H1 (cell line): Measurements from ENCODE around the gene RPL31. TPM values are rescaled to one million over a fixed set of nuclear protein-coding genes. Genes with fewer than 3 reads are reported as not detected.

Source experiments
- CTCF ChIA-PET: fragments of 300-600 bp; sonication (Branson Sonifier 250); formaldehyde crosslinking; loops from one replicate; lab custom pipeline; 2021; ENCODE audit not compliant: partially characterized antibody; lab: Charles Lee
- POLR2A ChIA-PET: fragments of 300-600 bp; sonication (Branson Sonifier 250); formaldehyde crosslinking; loops from one replicate; lab custom pipeline; 2021; ENCODE audit warnings: inconsistent platforms; ENCODE audit not compliant: partially characterized antibody; lab: Charles Lee
- DNase-seq, 2 experiments: peaks; one replicate each; pipeline versions ENCODE4 v3.0.0 to v3.0.0-alpha.2; 2010 to 2022; ENCODE audit warnings: low spot score in 2 of 2, low read depth in 1 of 2, mixed read lengths in 1 of 2
- FAIRE-seq: peaks from 2 replicates; lab custom pipeline; 2011; peaks lifted over from hg19 to GRCh38; lab: Jason Lieb, UNC
- H2AFZ ChIP-seq: 2 replicates; pipeline ENCODE4 v1.8.1; 2012; ENCODE audit warnings: low read length, inconsistent platforms
- H2AK5ac ChIP-seq: 2 replicates; pipeline ENCODE4 v1.6.1; 2013; ENCODE audit warnings: low read depth, low read length
- H2BK120ac ChIP-seq: replicated peaks from 2 replicates; pipeline ENCODE3; 2013; ENCODE audit warnings: low read depth, low read length, inconsistent platforms
- H2BK12ac ChIP-seq: 2 replicates; pipeline ENCODE4 v1.6.1; 2013; ENCODE audit warnings: low read depth, low read length
- H2BK15ac ChIP-seq: 2 replicates; pipeline ENCODE4 v1.6.1; 2013; ENCODE audit warnings: low read length
- H2BK20ac ChIP-seq: 2 replicates; pipeline ENCODE4 v1.6.1; 2013; ENCODE audit warnings: low read length
- H2BK5ac ChIP-seq: 2 replicates; pipeline ENCODE4 v1.6.1; 2013; ENCODE audit warnings: low read depth, low read length
- H3K14ac ChIP-seq: 2 replicates; pipeline ENCODE4 v1.6.1; 2013; ENCODE audit warnings: inconsistent platforms; ENCODE audit not compliant: insufficient read length
- H3K18ac ChIP-seq: 2 replicates; pipeline ENCODE4 v1.6.1; 2013; ENCODE audit warnings: low read length; ENCODE audit errors: extremely low read depth
- H3K23ac ChIP-seq: 2 replicates; pipeline ENCODE4 v1.6.1; 2013; ENCODE audit warnings: inconsistent platforms; ENCODE audit not compliant: insufficient read length
- H3K23me2 ChIP-seq: 2 replicates; pipeline ENCODE4 v1.6.1; 2013; ENCODE audit warnings: low read depth, low read length
- H3K27ac ChIP-seq: 2 replicates; pipeline ENCODE4 v1.6.1; 2011; ENCODE audit warnings: low read depth, low read length, inconsistent platforms
- H3K27me3 ChIP-seq, 4 experiments: replicated peaks in 1 of 4; 1 replicate in 1 of 4; 2 replicates in 3 of 4; pipeline versions ENCODE4 v1.6.1 to v1.8.1; 2011 to 2013; ENCODE audit warnings: low read length in 3 of 4, mild to moderate bottlenecking in 3 of 4, inconsistent platforms in 2 of 4, mixed read lengths in 2 of 4, moderate library complexity in 1 of 4; ENCODE audit not compliant: control insufficient read depth in 3 of 4, insufficient read depth in 3 of 4; ENCODE audit errors: extremely low read depth in 1 of 4
- H3K36me3 ChIP-seq, 4 experiments: 2 replicates each; pipeline versions ENCODE4 v1.6.1 to v1.8.1; 2011 to 2013; ENCODE audit warnings: mild to moderate bottlenecking in 4 of 4, low read length in 3 of 4, moderate library complexity in 2 of 4, control low read depth in 1 of 4, inconsistent platforms in 1 of 4; ENCODE audit not compliant: insufficient read depth in 4 of 4, control insufficient read depth in 2 of 4
- H3K4ac ChIP-seq: replicated peaks from 2 replicates; pipeline ENCODE3; 2013; ENCODE audit warnings: low read length, low read depth, mixed read lengths, inconsistent platforms; ENCODE audit not compliant: insufficient read length
- H3K4me1 ChIP-seq, 4 experiments: replicated peaks in 1 of 4; 1 replicate in 1 of 4; 2 replicates in 3 of 4; pipeline versions ENCODE4 v1.6.1 to v1.8.1; 2011 to 2013; ENCODE audit warnings: low read length in 3 of 4, inconsistent platforms in 2 of 4, mixed read lengths in 1 of 4; ENCODE audit not compliant: insufficient read depth in 4 of 4, control insufficient read depth in 3 of 4
- H3K4me2 ChIP-seq, 2 experiments: 2 replicates each; pipeline versions ENCODE4 v1.6.1 to v1.8.1; 2011 to 2013; ENCODE audit warnings: low read depth in 2 of 2, low read length in 2 of 2, control low read depth in 1 of 2, inconsistent platforms in 1 of 2, mild to moderate bottlenecking in 1 of 2; ENCODE audit not compliant: insufficient read depth in 1 of 2
- H3K4me3 ChIP-seq, 4 experiments: fragments of 200-600, 300-600 bp in 1 of 4; sonication (generic), shearing (Covaris generic), sonication (Bioruptor Twin) in 1 of 4; 2 replicates each; pipeline versions ENCODE4 v1.5.1 to v1.8.1; 2011 to 2016; ENCODE audit warnings: low read length in 4 of 4, low read depth in 3 of 4, control low read depth in 2 of 4, inconsistent platforms in 2 of 4, mild to moderate bottlenecking in 2 of 4, mixed read lengths in 1 of 4, moderate library complexity in 1 of 4; ENCODE audit not compliant: insufficient read depth in 2 of 4; ENCODE audit errors: extremely low read depth in 1 of 4
- H3K56ac ChIP-seq: replicated peaks from 2 replicates; pipeline ENCODE3; 2013; ENCODE audit warnings: low read depth, mild to moderate bottlenecking, mixed read lengths, low read length, inconsistent platforms; ENCODE audit not compliant: insufficient read length
- H3K79me1 ChIP-seq: 2 replicates; pipeline ENCODE4 v1.6.1; 2013; ENCODE audit warnings: low read depth, low read length, control low read depth
- H3K79me2 ChIP-seq, 2 experiments: 2 replicates each; pipeline versions ENCODE4 v1.6.1 to v1.8.1; 2012 to 2013; ENCODE audit warnings: low read length in 2 of 2, mild to moderate bottlenecking in 2 of 2, inconsistent platforms in 1 of 2; ENCODE audit not compliant: insufficient read depth in 2 of 2, control insufficient read depth in 1 of 2
- H3K9ac ChIP-seq, 4 experiments: replicated peaks in 1 of 4; 1 replicate in 1 of 4; 2 replicates in 3 of 4; pipeline versions ENCODE4 v1.6.1 to v1.8.1; 2011 to 2013; ENCODE audit warnings: low read depth in 3 of 4, low read length in 3 of 4, control low read depth in 2 of 4, mild to moderate bottlenecking in 2 of 4, moderate library complexity in 2 of 4, inconsistent platforms in 1 of 4; ENCODE audit errors: extremely low read depth in 1 of 4
- H3K9me3 ChIP-seq, 2 experiments: 2 replicates each; pipeline versions ENCODE4 v1.6.1 to v1.8.1; 2012 to 2013; ENCODE audit warnings: mild to moderate bottlenecking in 2 of 2, moderate library complexity in 2 of 2, control low read depth in 1 of 2, inconsistent platforms in 1 of 2, low read depth in 1 of 2, low read length in 1 of 2, mixed read lengths in 1 of 2; ENCODE audit not compliant: insufficient read depth in 2 of 2
- H4K20me1 ChIP-seq, 2 experiments: replicated peaks in 1 of 2; 2 replicates each; pipeline versions ENCODE3 to v1.8.1; 2011 to 2013; ENCODE audit warnings: inconsistent platforms in 2 of 2, low read length in 2 of 2, mild to moderate bottlenecking in 1 of 2; ENCODE audit not compliant: insufficient read depth in 2 of 2, control insufficient read depth in 1 of 2
- H4K5ac ChIP-seq: 2 replicates; pipeline ENCODE4 v1.6.1; 2013; ENCODE audit warnings: low read length, low read depth, mixed read lengths, inconsistent platforms; ENCODE audit not compliant: insufficient read length
- H4K8ac ChIP-seq: 2 replicates; pipeline ENCODE4 v1.8.0; 2013; ENCODE audit warnings: mild to moderate bottlenecking, moderate library complexity, low read length, inconsistent platforms; ENCODE audit not compliant: insufficient read depth; ENCODE audit errors: extremely low read depth
- H4K91ac ChIP-seq: replicated peaks from 2 replicates; pipeline ENCODE3; 2013; ENCODE audit warnings: low read length, mixed read lengths, inconsistent platforms; ENCODE audit not compliant: insufficient read length
- BACH1 ChIP-seq: IDR thresholded peaks from 2 replicates; pipeline ENCODE4 v1.6.1; 2012; ENCODE audit warnings: low read length, improper control_type of control experiment
- CTCF ChIP-seq, 3 experiments: IDR thresholded peaks; 1 replicate in 2 of 3; 2 replicates in 1 of 3; pipeline versions ENCODE4 v1.5.1 to v1.6.1; 2011; ENCODE audit warnings: low read length in 3 of 3, mild to moderate bottlenecking in 3 of 3, inconsistent platforms in 2 of 3, low read depth in 1 of 3, moderate library complexity in 1 of 3; ENCODE audit not compliant: insufficient read depth in 1 of 3; ENCODE audit errors: control extremely low read depth in 1 of 3
- KDM1A ChIP-seq: fragments of 200-600, 300-600 bp; sonication (generic); IDR thresholded peaks from 2 replicates; pipeline ENCODE4 v1.7.1; 2016; ENCODE audit warnings: mild to moderate bottlenecking, low read length, borderline replicate concordance
- NRF1 ChIP-seq: IDR thresholded peaks from 2 replicates; pipeline ENCODE4 v1.6.1; 2011; ENCODE audit warnings: mild to moderate bottlenecking, low read depth, low read length, improper control_type of control experiment
- SP4 ChIP-seq: IDR thresholded peaks from 2 replicates; pipeline ENCODE4 v1.6.1; 2012; ENCODE audit warnings: low read length, inconsistent platforms
- WGBS, 2 experiments: shearing (Covaris generic) in 1 of 2; methylation state at CpG; one replicate each; pipeline versions ENCODE4 v1.1.6 to v1.1.7; 2013 to 2015; ENCODE audit warnings: low lambda C conversion rate in 2 of 2, mixed read lengths in 2 of 2, inconsistent platforms in 1 of 2, low coverage in 1 of 2, missing lambda C conversion rate in 1 of 2; ENCODE audit not compliant: insufficient replicate concordance in 2 of 2, insufficient coverage in 1 of 2, insufficient read length in 1 of 2; ENCODE audit errors: extremely low coverage in 1 of 2, missing lambda C conversion rate in 1 of 2; 5-methylcytosine and 5-hydroxymethylcytosine counted together
- polyA plus RNA-seq, 7 experiments: library from polyadenylated mRNA; depleted of rRNA in 3 of 7; stranded (reverse) in 5 of 7; unstranded in 2 of 7; fragments of >200 nt in 5 of 7; fragments of 200-250 nt in 2 of 7; gene quantifications; 1 replicate in 5 of 7; 2 replicates in 1 of 7; 4 replicates in 1 of 7; pipeline versions ENCODE4 v1.2.1 to v1.2.3, GENCODE V29; 2011 to 2013; ENCODE audit warnings: missing spikeins in 2 of 7, mixed read lengths in 2 of 7
- total RNA-seq: library from RNA; stranded (reverse); fragmentation: NEBNext Ultra II Directional; extraction: Animal tissue kit (Norgen Biotek cat#: 25700); gene quantifications from 2 replicates; pipeline ENCODE4 v1.2.1, GENCODE V29; 2021

The RPL31 gene
- total and polyA plus RNA-seq, 2 of the 8 experiments (the other 6 are each of a cell fraction or from before 2014, with no cell fraction given) = 1,463 to 1,722 TPM

GRCh38 chr2:100990166-100990565, 11.9 kb upstream of the RPL31 start:
- ChIA-PET CTCF (interaction anchor here (0.5 to 2.7 kb wide), 5 partner anchors 14 to 383 kb away, joined by 3 to 14 read pairs (median 3); no protein-coding TSS in a partner anchor), POLR2A (interaction anchor here (1.0 to 7.0 kb wide), 2 partner anchors 10 to 15 kb away, joined by 3 to 63 read pairs; partner anchors contain the start of gene RPL31)
- no peak overlapping the region for H3K9ac ChIP-seq
- no peak overlapping the region for H3K4me3 ChIP-seq
- no peaks in the 10 kb centered on the region for H3K79me1 ChIP-seq
- no peak overlapping the region; the same call in 1 of the 2 replicates for H4K8ac ChIP-seq
- no peak for FAIRE-seq
- no peak overlapping the region for H3K23ac ChIP-seq
- no peak overlapping the region for H2BK12ac ChIP-seq
- peaks cover 0 to 2% (median under 1%) of the 10 kb centered on the region in 4 experiments; a peak in 2 of 7 replicates for H3K4me1 ChIP-seq
- H2BK15ac ChIP-seq = no peak overlapping the region
- H3K18ac ChIP-seq = no peak overlapping the region
- no peak overlapping the region for H3K14ac ChIP-seq
- H4K91ac ChIP-seq = no peak overlapping the region
- no peak overlapping the region for H2AFZ ChIP-seq
- no peak for DNase-seq
- no peak overlapping the region for H3K4me2 ChIP-seq
- no peak overlapping the region for H2BK120ac ChIP-seq
- TF ChIP-seq SP4 (no peak), CTCF (IDR thresholded peaks at IDR 0.05; ENCODE audit: control extremely low read depth in 1 of 3, insufficient read depth in 1 of 3, low read depth in 1 of 3, low read length in 3 of 3) (no peak), KDM1A (no peak), BACH1 (no peak), NRF1 (no peak)
- no peak overlapping the region for H4K5ac ChIP-seq
- H2AK5ac ChIP-seq = no peak overlapping the region
- no peak overlapping the region for H3K56ac ChIP-seq
- no peaks in the 10 kb centered on the region; the same call in 1 of the 2 replicates for H3K23me2 ChIP-seq
- H2BK5ac ChIP-seq = no peak overlapping the region
- no peak overlapping the region for H3K4ac ChIP-seq
- no peaks in the 10 kb centered on the region for H4K20me1 ChIP-seq
- H2BK20ac ChIP-seq = no peak overlapping the region
- H3K36me3 ChIP-seq = no peaks in the 10 kb centered on the region
- H3K27me3 ChIP-seq = no peaks in the 10 kb centered on the region
- H3K27ac ChIP-seq = no peak overlapping the region
- WGBS, 2 experiments = 91% methylated on average over 9 of the region's 9 CpGs; no CpG with 5 or more reads in 1 of the 2 experiments
- H3K79me2 ChIP-seq = no peaks in the 10 kb centered on the region
- H3K9me3 ChIP-seq = no peaks in the 10 kb centered on the region
